Brain microvascular endothelial cell (primary cell): ENCODE results near the gene ZYG11B.
"Not testable (repeated sequence)": the region's sequence is repeated elsewhere in the genome, so short reads cannot be mapped to it uniquely, and the experiment has no call there.

ENCODE experiments used
- DNase-seq: peaks from one replicate; pipeline ENCODE4 v3.0.0-alpha.2; 2020
- H3K27ac ChIP-seq: fragments of 250-450 bp; sonication (Bioruptor Pico); 2 replicates; pipeline ENCODE4 v1.5.1; 2020; ENCODE audit warnings: mild to moderate bottlenecking, moderate library complexity
- H3K27me3 ChIP-seq: fragments of 250-450 bp; sonication (Bioruptor Pico); replicated peaks from 2 replicates; pipeline ENCODE4 v1.5.1; 2020; ENCODE audit warnings: mild to moderate bottlenecking
- H3K36me3 ChIP-seq: fragments of 250-450 bp; sonication (Bioruptor Pico); replicated peaks from 2 replicates; pipeline ENCODE4 v1.5.1; 2020; ENCODE audit warnings: mild to moderate bottlenecking
- H3K4me3 ChIP-seq: 2 replicates; pipeline ENCODE4 v1.5.1; 2011; ENCODE audit warnings: low read depth, mild to moderate bottlenecking, control low read depth, low read length, moderate library complexity
- in situ Hi-C: cut with HindIII; loops from 2 replicates; pipeline ENCODE4 v1.10.0; 2017; ENCODE audit warnings: low sequenced_read_pairs, low pct_ligation_motif_present
- TF ChIP-seq, protein P1 (sequence below): IDR thresholded peaks from 2 replicates; pipeline ENCODE4 v1.5.1; 2011; ENCODE audit warnings: low read depth, mild to moderate bottlenecking, moderate library complexity, low read length, control low read depth, inconsistent platforms; ENCODE audit errors: missing control alignments

The ZYG11B gene

GRCh38 chr1:52692697-52693096 lies 33.6 kb upstream of the ZYG11B start:
- TF ChIP-seq, protein P1, sequence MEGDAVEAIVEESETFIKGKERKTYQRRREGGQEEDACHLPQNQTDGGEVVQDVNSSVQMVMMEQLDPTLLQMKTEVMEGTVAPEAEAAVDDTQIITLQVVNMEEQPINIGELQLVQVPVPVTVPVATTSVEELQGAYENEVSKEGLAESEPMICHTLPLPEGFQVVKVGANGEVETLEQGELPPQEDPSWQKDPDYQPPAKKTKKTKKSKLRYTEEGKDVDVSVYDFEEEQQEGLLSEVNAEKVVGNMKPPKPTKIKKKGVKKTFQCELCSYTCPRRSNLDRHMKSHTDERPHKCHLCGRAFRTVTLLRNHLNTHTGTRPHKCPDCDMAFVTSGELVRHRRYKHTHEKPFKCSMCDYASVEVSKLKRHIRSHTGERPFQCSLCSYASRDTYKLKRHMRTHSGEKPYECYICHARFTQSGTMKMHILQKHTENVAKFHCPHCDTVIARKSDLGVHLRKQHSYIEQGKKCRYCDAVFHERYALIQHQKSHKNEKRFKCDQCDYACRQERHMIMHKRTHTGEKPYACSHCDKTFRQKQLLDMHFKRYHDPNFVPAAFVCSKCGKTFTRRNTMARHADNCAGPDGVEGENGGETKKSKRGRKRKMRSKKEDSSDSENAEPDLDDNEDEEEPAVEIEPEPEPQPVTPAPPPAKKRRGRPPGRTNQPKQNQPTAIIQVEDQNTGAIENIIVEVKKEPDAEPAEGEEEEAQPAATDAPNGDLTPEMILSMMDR = no peak
- DNase-seq = no peak
- Histone ChIP-seq H3K36me3 (peaks cover 28% of the 10 kb centered on the region), H3K4me3 (no peak overlapping the region), H3K27ac (no peak overlapping the region), H3K27me3 (no peaks in the 10 kb centered on the region)
- in situ Hi-C loops = no loop called here

DNA sequence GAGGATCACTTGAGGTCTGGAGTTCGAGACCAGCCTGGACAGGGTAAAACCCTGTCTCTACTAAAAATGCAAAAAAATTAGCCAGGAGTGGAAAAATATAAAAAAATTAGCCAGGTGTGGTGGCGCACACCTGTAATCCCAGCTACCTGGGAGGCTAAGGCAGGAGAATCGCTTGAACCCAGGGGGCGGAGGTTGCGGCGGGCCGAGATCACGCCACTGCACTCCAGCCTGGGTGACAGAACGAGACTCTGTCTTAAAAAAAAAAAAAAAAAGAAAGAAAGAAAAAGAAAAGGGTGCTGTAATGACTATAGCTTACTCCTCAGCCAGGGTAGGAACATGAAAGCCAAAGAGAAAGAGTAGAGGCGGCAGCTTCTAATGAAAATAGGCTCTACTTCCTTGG lies 32.9 kb upstream of the ZYG11B start:
- in situ Hi-C loops, H3K27ac ChIP-seq: not testable (repeated sequence)
- peaks cover 25% of the 10 kb centered on the region for H3K36me3 ChIP-seq

GRCh38 chr1:52693843-52694242 lies 32.4 kb upstream of the ZYG11B start:
- Histone ChIP-seq H3K27ac (no peak overlapping the region), H3K27me3 (no peaks in the 10 kb centered on the region), H3K4me3 (no peak overlapping the region), H3K36me3 (peaks cover 23% of the 10 kb centered on the region)
- in situ Hi-C loops = no loop called here
- TF ChIP-seq, protein P1 = no peak
- DNase-seq = no peak

More for the DNA sequence above, 32.9 kb upstream of the ZYG11B start:
- not testable (repeated sequence) for H3K4me3 ChIP-seq, H3K27me3 ChIP-seq, DNase-seq

DNA sequence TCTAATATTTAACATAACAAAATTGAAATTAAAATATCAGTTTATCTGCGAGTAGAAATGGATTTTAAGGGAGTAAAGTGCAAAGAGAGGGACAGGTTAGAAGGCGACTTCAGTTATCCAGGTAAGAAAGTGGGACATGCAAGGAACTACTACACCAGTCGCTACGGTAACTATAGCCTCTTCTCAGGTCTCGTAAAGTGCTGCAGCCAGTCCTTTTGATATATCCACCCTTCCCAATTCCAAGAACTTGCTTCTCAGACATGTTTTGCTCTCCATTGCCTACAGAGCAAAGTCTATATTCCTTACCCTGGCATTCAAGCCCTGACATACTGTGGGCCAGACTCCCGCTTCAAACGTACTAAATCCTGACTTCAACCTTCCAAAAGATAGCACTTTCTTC lies 30.6 kb upstream of the ZYG11B start:
- H3K36me3 ChIP-seq = peaks cover 17% of the 10 kb centered on the region
- no peak overlapping the region for H3K4me3 ChIP-seq
- no peak for DNase-seq
- in situ Hi-C loops = no loop called here
- TF ChIP-seq, protein P1 = no peak
- H3K27ac ChIP-seq = no peak overlapping the region
- H3K27me3 ChIP-seq = no peaks in the 10 kb centered on the region

DNA sequence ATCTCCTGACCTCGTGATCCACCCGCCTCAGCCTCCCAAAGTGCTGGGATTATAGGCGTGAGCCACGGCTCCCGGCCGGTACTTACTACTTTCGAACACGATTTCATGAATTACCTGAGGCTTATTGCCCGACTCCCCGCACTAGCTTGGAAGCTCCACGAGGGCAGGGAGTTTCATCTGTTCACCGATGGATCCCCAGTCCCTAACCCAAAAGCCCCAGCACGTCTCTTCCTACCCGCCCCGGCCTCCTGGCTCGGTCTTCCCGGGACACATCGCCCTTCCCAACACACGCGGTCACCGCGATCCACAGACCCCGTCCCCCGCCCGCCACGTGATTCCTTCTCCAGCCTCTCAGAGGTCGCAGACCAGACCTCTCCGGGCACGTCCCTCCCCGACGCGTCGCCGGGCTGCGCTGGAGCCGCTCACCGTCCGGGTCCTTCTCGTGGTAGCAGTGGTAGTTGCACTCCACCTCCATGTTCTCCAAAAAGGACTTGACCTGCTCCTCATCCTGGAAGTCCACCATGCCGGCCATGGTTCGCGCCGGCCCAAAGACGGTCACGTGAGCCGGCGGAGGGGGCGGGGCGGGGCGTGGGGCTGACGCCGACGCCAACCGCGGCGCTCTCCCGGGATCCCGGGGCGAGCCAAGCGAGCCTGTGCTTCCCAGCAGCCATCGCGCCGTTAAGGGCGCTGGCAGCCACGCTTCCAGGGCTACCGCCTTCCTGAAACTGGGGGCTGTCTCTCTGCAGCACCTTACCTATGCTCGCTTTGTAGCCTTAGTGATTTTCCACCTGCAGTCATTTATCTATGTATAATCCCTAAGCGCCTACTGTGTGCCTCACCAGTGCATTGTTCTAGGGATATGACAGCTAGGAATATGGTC lies 28.2 kb upstream of the ZYG11B start, which contains the start of gene COA7:
COA7 (minus strand) TSS at position 553 of the 880 bp plus-strand sequence; CDS start at position 532, 21 bp downstream.
- peak; percentile 68 for DNase-seq
- no peaks in the 10 kb centered on the region for H3K36me3 ChIP-seq
- H3K27me3 ChIP-seq = no peaks in the 10 kb centered on the region
- in situ Hi-C loops = no loop called here
- TF ChIP-seq, protein P1 = no peak
- peak within 1 kb of the TSS; percentile 68 for H3K27ac ChIP-seq
- H3K4me3 ChIP-seq = peak within 1 kb of the TSS; percentile 85

DNA sequence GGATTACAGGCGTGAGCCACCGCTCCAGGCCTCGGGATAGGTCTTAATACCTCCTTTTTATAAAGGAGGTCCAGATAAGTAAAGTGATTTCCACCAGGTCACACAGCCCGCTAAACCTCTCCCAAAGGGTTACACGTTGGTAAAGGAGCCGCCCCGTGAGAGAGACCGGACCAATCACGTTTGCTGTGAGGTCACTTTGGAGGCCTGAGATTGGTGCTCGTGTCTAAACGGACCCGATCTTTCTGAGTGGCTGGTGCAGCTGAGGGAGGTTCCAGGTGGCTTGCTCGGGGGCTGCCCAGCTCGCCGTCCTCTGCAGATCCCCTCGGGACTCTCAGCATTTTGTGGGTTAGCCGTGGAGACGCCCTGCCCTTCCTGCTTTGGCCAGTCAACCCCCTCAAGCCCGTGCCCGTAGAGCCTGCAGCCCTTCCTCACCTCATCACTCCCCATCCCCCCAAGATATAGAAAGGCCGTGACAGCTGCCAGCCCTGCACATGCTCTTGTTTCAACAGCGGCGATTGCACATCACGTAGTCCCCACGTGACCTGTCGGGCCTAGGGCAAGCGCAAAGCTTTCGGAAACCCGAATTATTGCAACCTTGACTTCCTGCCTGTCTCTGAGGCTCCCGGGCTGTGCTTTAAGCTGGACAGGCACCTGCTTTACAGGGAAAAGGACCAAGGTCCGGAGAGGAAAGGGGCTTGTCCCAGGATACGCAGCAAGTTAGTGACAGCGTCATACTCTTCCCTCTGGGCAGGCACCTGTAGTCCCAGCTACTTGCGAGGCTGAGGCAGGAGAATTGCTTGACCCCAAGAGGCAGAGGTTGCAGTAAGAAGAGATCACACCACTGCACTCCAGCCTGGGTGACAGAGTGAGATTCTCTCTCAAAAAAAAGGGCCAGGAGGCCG lies 23.1 kb upstream of the ZYG11B start:
- Histone ChIP-seq H3K27ac (no peak overlapping the region), H3K4me3 (peak overlapping the region; percentile 69), H3K27me3 (no peaks in the 10 kb centered on the region), H3K36me3 (no peaks in the 10 kb centered on the region)
- in situ Hi-C loops = no loop called here
- TF ChIP-seq, protein P1 = no peak
- DNase-seq = peak; percentile 87
